Psoas muscle (tissue), 8 donors: Measurements from ENCODE around the gene APOL4. TPM values are rescaled to one million over a fixed set of nuclear protein-coding genes. Genes with fewer than 3 reads are reported as not detected.
A peak's percentile ranks its signal among the peaks of the same experiment; 100 is the strongest.

Experiments used
- ATAC-seq, 4 donors: fragments of 200-7000 bp; cut with Tn5 transposase; one replicate each; pipeline ENCODE4 v1.9.1; 2020; ENCODE audit warnings: moderate library complexity in 3 of 4, mild to moderate bottlenecking in 2 of 4
- DNase-seq, 2 donors: peaks; one replicate each; pipeline ENCODE4 v3.0.0-alpha.2; 2020
- H3K27ac ChIP-seq: fragments of 200-600 bp; one replicate; pipeline ENCODE4 v1.8.0; 2022
- H3K27me3 ChIP-seq, 3 donors: fragments of 200-600 bp in 1 of 3; one replicate each; pipeline versions ENCODE4 v1.6.1 to v1.8.0; 2013 to 2022; ENCODE audit warnings: low read length in 2 of 3, mild to moderate bottlenecking in 2 of 3, moderate library complexity in 1 of 3; ENCODE audit not compliant: insufficient read depth in 3 of 3
- H3K36me3 ChIP-seq, 2 donors: fragments of 200-600 bp in 1 of 2; one replicate each; pipeline versions ENCODE4 v1.6.1 to v1.8.0; 2013 to 2022; ENCODE audit warnings: low read depth in 1 of 2, mild to moderate bottlenecking in 1 of 2, moderate library complexity in 1 of 2; ENCODE audit not compliant: insufficient read depth in 1 of 2
- H3K4me1 ChIP-seq: fragments of 200-600 bp; one replicate; pipeline ENCODE4 v1.8.0; 2022
- H3K4me3 ChIP-seq: fragments of 200-600 bp; one replicate; pipeline ENCODE4 v1.8.0; 2022; ENCODE audit warnings: mild to moderate bottlenecking
- H3K9me3 ChIP-seq: fragments of 200-600 bp; one replicate; pipeline ENCODE4 v1.8.0; 2022
- CTCF ChIP-seq: fragments of 200-600 bp; IDR thresholded peaks from one replicate; pipeline ENCODE4 v1.8.0; 2022; ENCODE audit warnings: antibody characterized with exemption
- WGBS, 3 donors: extraction: QIAGEN DNeasy Blood & Tissue Kit; methylation state at CpG; one replicate each; pipeline versions ENCODE4 v1.1.6 to v1.1.7; 2013; 5-methylcytosine and 5-hydroxymethylcytosine counted together
- intact Hi-C, 2 donors: fragments of 100-400 bp; cut with DNase I; formaldehyde crosslinking; loops; one replicate each; pipeline versions ENCODE4 v1.11.0 to v1.14.2; 2022
- polyA plus RNA-seq, 3 donors: library from polyadenylated mRNA; stranded (reverse); fragments of 200-250 nt; gene quantifications; one replicate each; pipeline ENCODE4 v1.2.3, GENCODE V29; 2013
- total RNA-seq, 4 donors: library from RNA; stranded (reverse); fragmentation: NEBNext Ultra II Directional in 2 of 4; extraction: Animal tissue kit (Norgen Biotek cat#: 25700) in 2 of 4; gene quantifications; one replicate each; pipeline versions ENCODE4 v1.2.1 to v1.2.4, GENCODE V29; 2021 to 2023
- donor health status: healthy with polysubstance abuse.
- donor health status: DM: no; HTN: no; CAD: no; lungs with moderate emphysema.
- donor health status: Bipolar disorder and iron deficiency.
- donor health status: healthy.
- donor health status: DM: yes; HTN: yes; CAD: no.
- donor health status: DM: no; HTN: no; CAD: no.
- donor health status: DM: no; HTN: no; CAD: no.
- donor health status: DM: yes; HTN: yes; CAD: no.

APOL4 gene
- total and polyA plus RNA-seq, 7 donors, result 0.86 to 6.8 (median 1.6) TPM

- H3K4me1 ChIP-seq, result peaks cover 14% of the 10 kb centered on the region
Measured at GRCh38 chr22:36198536-36198935, 3.1 kb downstream of the APOL4 start.

GRCh38 chr22:36197514-36198146 is 4.0 kb downstream of the APOL4 start:
- Histone ChIP-seq H3K4me1 (peaks cover 14% of the 10 kb centered on the region), H3K4me3 (no peak overlapping the region), H3K27me3 (no peaks in the 10 kb centered on the region), H3K9me3 (no peaks in the 10 kb centered on the region), H3K36me3 (no peaks in the 10 kb centered on the region), H3K27ac (peak overlapping the region; percentile 9)
- intact Hi-C loops, result loop anchor here (2.0 to 10.0 kb wide), 4 partner anchors 40 to 287 kb away; partner anchors contain the start of genes APOL2 (in 2 of the 2) and TXN2 (in 1 of the 2)
- TF ChIP-seq CTCF, result no peak
- 63 to 69% (median 65%) methylated on average over 8 of the region's 8 CpGs for WGBS, 3 donors
- no peak for DNase-seq
- ATAC-seq, result no peak

More at GRCh38 chr22:36198536-36198935, 3.1 kb downstream of the APOL4 start:
- Histone ChIP-seq H3K9me3 (no peaks in the 10 kb centered on the region), H3K36me3 (no peaks in the 10 kb centered on the region), H3K27me3 (no peaks in the 10 kb centered on the region), H3K4me3 (no peak overlapping the region), H3K27ac (no peak overlapping the region)
- intact Hi-C loops, result loop anchor here (2.0 to 10.0 kb wide), 3 partner anchors 39 to 286 kb away; partner anchors contain the start of genes APOL2 (in 1 of the 2) and TXN2 (in 1 of the 2)
- WGBS, 3 donors, result 80 to 97% (median 87%) methylated on average over 2 to 3 of the region's 3 CpGs
- no peak for ATAC-seq
- no peak for TF ChIP-seq CTCF
- DNase-seq, result no peak

GRCh38 chr22:36197065-36197440 is 4.6 kb downstream of the APOL4 start:
- intact Hi-C loops, result loop anchor here (2.0 to 10.0 kb wide), 3 partner anchors 40 to 288 kb away; partner anchors contain the start of genes APOL2 (in 2 of the 2) and TXN2 (in 1 of the 2)
- peak in 2 of 4 donors; percentile 27 to 39 for ATAC-seq
- H3K4me1 ChIP-seq, result peaks cover 14% of the 10 kb centered on the region

GRCh38 chr22:36196254-36197064 is 5.2 kb downstream of the APOL4 start:
- Histone ChIP-seq H3K27me3 (no peaks in the 10 kb centered on the region), H3K4me3 (no peak overlapping the region), H3K36me3 (no peaks in the 10 kb centered on the region), H3K9me3 (no peaks in the 10 kb centered on the region), H3K27ac (no peak overlapping the region), H3K4me1 (peaks cover 18% of the 10 kb centered on the region)
- DNase-seq, result no peak
- TF ChIP-seq CTCF, result no peak
- ATAC-seq, result no peak
- intact Hi-C loops, result loop anchor here (2.0 to 10.0 kb wide), 3 partner anchors 41 to 288 kb away; partner anchors contain the start of genes APOL2 (in 2 of the 2) and TXN2 (in 1 of the 2)
- WGBS, 3 donors, result 53 to 63% (median 57%) methylated on average over 6 of the region's 6 CpGs

More at GRCh38 chr22:36197065-36197440, 4.6 kb downstream of the APOL4 start:
- Histone ChIP-seq H3K27me3 (no peaks in the 10 kb centered on the region), H3K4me3 (no peak overlapping the region), H3K27ac (no peak overlapping the region), H3K9me3 (no peaks in the 10 kb centered on the region), H3K36me3 (no peaks in the 10 kb centered on the region)
- peak; percentile 64 to 78 for DNase-seq
- 48 to 51% (median 49%) methylated on average over 4 to 5 of the region's 5 CpGs for WGBS, 3 donors
- TF ChIP-seq CTCF, result no peak
